Erythroblast (primary cell): ENCODE measurements around the gene ZCRB1.

Experiments
- GATA1 ChIP-seq: IDR thresholded peaks from 2 replicates; pipeline ENCODE4 v1.6.1; 2011; ENCODE audit warnings: low read depth, mild to moderate bottlenecking, control low read depth, low read length, moderate library complexity
- POLR2A ChIP-seq: IDR thresholded peaks from 2 replicates; pipeline ENCODE4 v1.6.1; 2011; ENCODE audit warnings: mild to moderate bottlenecking, low read length

DNA sequence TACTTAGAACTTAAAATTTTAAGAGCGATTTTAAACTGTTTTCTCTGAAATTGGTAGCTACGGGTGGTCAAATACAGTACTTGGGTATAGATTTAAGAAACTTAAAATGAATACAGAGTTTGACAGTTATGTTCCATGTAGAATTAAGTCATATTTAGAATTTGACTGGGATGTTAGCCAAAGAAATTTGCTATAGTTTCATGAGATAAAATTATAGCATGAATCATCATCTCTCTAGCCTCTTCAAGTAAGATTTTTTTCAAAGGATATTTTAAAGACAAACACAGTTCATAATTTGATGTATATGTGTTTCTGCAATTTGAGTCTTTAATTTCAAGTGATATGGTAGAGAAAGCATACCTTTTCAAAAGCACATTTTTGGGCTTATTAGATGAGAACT is 41.0 kb downstream of the ZCRB1 start:
- TF ChIP-seq POLR2A (no peak), GATA1 (no peak)
